ENCODE measurements around the gene VRK3.

VRK3 gene

DNA sequence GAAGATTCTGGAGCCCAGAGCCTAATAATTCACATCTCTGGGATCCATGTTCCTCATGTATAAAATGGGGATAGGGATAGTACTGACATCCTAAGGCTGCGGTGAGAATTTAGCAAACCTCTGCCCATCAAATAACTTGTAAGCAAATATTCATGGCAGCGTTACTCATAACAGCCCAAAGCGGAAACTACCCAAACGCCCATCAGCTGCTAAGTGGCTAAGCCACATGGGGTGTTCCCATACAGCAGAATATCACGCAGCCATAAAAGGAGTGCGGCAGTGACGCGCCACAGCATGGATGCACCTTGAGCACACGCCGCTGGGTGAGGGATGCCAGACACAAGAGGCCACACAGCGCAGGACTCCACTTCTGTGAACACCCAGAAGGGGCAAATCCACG lies 19.7 kb downstream of the VRK3 start:
- TF ChIP-seq, protein P1, sequence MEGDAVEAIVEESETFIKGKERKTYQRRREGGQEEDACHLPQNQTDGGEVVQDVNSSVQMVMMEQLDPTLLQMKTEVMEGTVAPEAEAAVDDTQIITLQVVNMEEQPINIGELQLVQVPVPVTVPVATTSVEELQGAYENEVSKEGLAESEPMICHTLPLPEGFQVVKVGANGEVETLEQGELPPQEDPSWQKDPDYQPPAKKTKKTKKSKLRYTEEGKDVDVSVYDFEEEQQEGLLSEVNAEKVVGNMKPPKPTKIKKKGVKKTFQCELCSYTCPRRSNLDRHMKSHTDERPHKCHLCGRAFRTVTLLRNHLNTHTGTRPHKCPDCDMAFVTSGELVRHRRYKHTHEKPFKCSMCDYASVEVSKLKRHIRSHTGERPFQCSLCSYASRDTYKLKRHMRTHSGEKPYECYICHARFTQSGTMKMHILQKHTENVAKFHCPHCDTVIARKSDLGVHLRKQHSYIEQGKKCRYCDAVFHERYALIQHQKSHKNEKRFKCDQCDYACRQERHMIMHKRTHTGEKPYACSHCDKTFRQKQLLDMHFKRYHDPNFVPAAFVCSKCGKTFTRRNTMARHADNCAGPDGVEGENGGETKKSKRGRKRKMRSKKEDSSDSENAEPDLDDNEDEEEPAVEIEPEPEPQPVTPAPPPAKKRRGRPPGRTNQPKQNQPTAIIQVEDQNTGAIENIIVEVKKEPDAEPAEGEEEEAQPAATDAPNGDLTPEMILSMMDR (IDR thresholded peaks at IDR 0.05; ENCODE audit: low read depth, low read length, missing control alignments), result no peak
- no peak overlapping the region for H3K4me3 ChIP-seq (ENCODE audit: low read depth, low read length)
- in situ Hi-C loops (cut with HindIII; ENCODE audit: low sequenced_read_pairs), result loop anchor here (5.0 kb wide), 1 partner anchor 93 kb away; no protein-coding TSS in a partner anchor
- DNase-seq (ENCODE audit: low read depth), result no peak

DNA sequence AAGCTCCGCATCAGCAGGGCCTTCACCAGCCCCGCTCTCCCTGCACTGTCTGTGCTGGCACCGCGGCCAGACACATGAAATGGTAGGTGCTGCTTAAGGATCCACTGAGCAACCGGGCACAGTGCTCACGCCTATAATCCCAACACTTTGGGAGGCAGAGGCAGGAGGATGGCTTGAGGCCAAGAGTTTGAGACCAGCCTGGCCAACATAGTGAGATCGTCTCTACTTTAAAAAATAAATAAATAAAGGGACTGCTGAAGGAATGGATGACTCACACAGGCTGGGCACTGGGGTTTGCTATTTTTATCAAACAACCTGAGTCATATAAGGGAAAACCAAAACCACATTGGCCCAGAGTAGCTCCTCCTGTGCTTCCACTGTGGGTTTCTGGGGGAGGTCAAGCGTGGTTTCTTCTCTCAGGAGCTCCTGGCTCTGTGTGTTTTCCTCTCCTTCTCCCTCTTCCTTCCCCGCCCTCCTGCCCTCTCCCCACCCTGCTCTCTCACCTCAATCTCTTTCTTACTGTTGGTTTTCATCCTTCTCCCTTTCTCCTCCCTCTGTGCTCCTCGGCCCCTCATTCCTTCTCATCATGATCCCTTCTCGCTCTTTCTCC lies 21.3 kb downstream of the VRK3 start:
- H3K4me3 ChIP-seq (ENCODE audit: low read depth, low read length), result no peak overlapping the region
- in situ Hi-C loops (cut with HindIII; ENCODE audit: low sequenced_read_pairs), result no loop called here
- peak; percentile 96 for DNase-seq (ENCODE audit: low read depth)
- TF ChIP-seq, protein P1 (IDR thresholded peaks at IDR 0.05; ENCODE audit: low read depth, low read length, missing control alignments), result no peak

DNA sequence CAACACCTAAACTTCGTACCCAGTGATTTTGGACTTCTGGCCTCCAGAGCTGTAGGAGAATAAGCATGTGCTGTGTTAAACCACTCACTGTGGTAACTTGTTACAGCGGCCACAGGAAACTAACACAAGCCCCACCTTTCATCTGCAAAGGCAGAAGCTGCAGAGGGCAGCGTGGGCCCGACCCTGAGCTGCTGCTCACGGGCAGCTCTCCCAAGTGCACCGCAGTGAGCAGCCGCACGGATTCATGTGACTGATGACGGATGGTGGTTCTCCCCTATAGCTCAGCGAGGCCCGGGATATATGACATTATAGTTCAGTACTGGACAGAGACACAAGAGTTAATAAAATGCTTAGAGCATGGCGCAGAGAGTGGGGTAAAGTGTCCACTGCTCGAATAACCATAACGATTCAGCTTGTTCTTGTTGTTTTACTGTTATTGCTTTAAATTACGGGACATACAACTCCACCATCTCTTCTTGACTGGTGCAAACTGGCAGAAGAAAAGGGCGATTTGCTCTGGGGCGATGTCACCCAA lies 21.9 kb downstream of the VRK3 start:
- TF ChIP-seq, protein P1 (IDR thresholded peaks at IDR 0.05; ENCODE audit: low read depth, low read length, missing control alignments), result no peak
- H3K4me3 ChIP-seq (ENCODE audit: low read depth, low read length), result no peak overlapping the region
- no peak for DNase-seq (ENCODE audit: low read depth)
- in situ Hi-C loops (cut with HindIII; ENCODE audit: low sequenced_read_pairs), result no loop called here

DNA sequence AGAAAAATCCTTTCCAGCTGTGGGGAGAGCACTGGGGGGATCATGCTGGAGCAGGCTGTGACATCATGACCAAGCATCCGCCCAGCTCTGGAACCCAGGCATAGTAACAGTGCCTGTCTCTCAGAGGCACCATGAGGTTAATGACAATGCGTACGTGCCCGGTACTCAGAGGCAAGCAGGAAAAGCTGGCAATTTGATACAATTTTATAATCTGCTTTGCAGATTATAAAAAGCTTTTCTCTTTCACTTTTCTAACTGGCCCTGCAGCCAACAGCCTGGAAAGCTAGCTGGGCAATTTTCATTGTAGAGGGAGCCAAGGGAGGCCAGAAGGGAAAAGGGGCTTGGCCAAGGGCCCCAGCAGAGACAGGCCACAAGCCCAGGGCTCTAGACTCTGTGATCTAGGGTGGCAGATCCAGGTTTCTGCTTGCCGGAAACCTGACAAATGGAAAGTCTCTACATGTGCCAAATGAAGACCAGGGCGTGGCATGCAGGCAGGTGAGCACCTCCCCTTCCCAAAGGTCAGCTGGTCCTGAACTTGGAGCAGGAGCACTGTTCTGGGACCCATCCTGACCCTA lies 22.7 kb downstream of the VRK3 start:
- TF ChIP-seq, protein P1 (IDR thresholded peaks at IDR 0.05; ENCODE audit: low read depth, low read length, missing control alignments), result no peak
- H3K4me3 ChIP-seq (ENCODE audit: low read depth, low read length), result no peak overlapping the region
- DNase-seq (ENCODE audit: low read depth), result no peak
- in situ Hi-C loops (cut with HindIII; ENCODE audit: low sequenced_read_pairs), result no loop called here

DNA sequence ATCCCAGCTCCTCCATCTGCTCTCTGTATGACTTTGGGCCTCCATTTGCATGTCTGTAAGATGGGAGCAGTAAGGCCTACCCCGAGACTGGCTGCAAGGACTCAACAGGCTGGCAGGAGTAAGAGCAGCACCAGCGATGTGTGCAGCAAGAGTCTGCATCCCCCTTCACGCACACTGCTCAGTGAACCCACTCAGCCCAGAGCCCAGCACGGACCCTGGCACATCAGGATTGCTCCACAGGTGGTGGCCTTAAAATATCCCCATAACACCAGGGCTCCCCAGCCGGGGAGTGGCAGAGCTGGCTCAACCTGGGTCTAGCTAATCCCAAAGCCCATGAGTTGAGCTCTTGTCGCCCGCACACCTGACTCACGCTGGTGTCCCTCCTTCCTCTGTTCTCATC lies 23.4 kb downstream of the VRK3 start:
- in situ Hi-C loops (cut with HindIII; ENCODE audit: low sequenced_read_pairs), result no loop called here
- TF ChIP-seq, protein P1 (IDR thresholded peaks at IDR 0.05; ENCODE audit: low read depth, low read length, missing control alignments), result no peak
- DNase-seq (ENCODE audit: low read depth), result no peak
- no peak overlapping the region for H3K4me3 ChIP-seq (ENCODE audit: low read depth, low read length)

DNA sequence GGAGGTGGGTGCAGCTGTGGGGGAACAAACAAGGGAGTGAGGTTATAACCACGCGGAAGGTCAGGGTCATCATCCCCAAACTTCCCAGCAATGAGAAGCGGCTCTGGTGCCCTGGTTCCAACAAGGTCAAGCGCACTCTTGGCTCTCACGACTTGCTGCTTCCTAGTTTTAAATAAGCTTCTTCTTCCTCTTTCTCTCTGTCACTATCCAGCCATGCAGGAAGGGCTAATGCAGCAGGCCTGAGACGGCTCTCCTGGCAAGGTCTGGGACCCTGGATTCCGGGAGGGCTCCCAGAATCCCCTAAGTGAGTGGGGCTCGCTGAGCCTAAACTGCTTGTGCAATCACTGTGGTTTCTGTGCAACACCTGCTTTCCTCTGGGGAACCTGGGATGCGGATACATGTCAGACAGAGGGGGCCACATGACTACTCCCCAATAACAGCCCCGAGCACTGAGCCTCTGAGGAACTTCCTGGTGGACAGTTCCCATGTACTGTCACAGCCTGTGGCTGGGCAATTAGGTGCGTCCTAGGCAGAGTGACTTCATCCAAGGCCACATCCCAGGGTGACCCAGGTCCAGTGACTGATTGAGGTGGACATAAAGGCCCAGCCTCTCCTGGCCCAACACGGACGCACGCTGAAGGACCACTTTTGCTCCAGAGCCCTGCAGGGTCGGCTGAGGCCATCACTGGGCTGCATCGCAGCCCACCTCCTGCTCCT lies 24.2 kb downstream of the VRK3 start:
- no peak overlapping the region for H3K4me3 ChIP-seq (ENCODE audit: low read depth, low read length)
- DNase-seq (ENCODE audit: low read depth), result no peak
- TF ChIP-seq, protein P1 (IDR thresholded peaks at IDR 0.05; ENCODE audit: low read depth, low read length, missing control alignments), result no peak
- in situ Hi-C loops (cut with HindIII; ENCODE audit: low sequenced_read_pairs), result no loop called here
